Type B pancreatic cell (in vitro differentiated cells): Measurements from ENCODE around the gene LUC7L3. TPM values are rescaled to one million over a fixed set of nuclear protein-coding genes. Genes with fewer than 3 reads are reported as not detected.

ENCODE experiments used
- DNase-seq: peaks from one replicate; pipeline ENCODE4 v3.0.0; 2021; ENCODE audit warnings: mixed read lengths; ENCODE audit not compliant: unreplicated experiment; ENCODE audit errors: extremely low spot score
- H3K27ac Mint-ChIP-seq: 2 replicates; pipeline ENCODE4 v1.8.0; 2021; ENCODE audit warnings: mild to moderate bottlenecking, mixed read lengths
- H3K27me3 Mint-ChIP-seq: 2 replicates; pipeline ENCODE4 v1.8.0; 2021; ENCODE audit warnings: mixed read lengths
- H3K36me3 Mint-ChIP-seq: 2 replicates; pipeline ENCODE4 v1.8.0; 2021; ENCODE audit warnings: mixed read lengths
- H3K4me1 Mint-ChIP-seq: one replicate; pipeline ENCODE4 v1.8.0; 2021; ENCODE audit warnings: mixed read lengths; ENCODE audit not compliant: unreplicated experiment
- H3K4me3 Mint-ChIP-seq: 2 replicates; pipeline ENCODE4 v1.8.0; 2021; ENCODE audit warnings: mild to moderate bottlenecking, mixed read lengths
- H3K9me3 Mint-ChIP-seq: 2 replicates; pipeline ENCODE4 v1.8.0; 2021; ENCODE audit warnings: mixed read lengths
- total RNA-seq: library from RNA; stranded (reverse); gene quantifications from 2 replicates; pipeline ENCODE4 v1.2.1, GENCODE V29; 2021; ENCODE audit warnings: low replicate concordance
- TF ChIP-seq, protein P1 (sequence below): fragments of 200-600 bp; sonication (generic); conservative IDR thresholded peaks from 2 replicates; pipeline ENCODE4 v1.5.0; 2021; ENCODE audit warnings: antibody characterized with exemption, mild to moderate bottlenecking

LUC7L3 gene
- total RNA-seq, 1 donor from 2014 or later: 157 TPM

DNA sequence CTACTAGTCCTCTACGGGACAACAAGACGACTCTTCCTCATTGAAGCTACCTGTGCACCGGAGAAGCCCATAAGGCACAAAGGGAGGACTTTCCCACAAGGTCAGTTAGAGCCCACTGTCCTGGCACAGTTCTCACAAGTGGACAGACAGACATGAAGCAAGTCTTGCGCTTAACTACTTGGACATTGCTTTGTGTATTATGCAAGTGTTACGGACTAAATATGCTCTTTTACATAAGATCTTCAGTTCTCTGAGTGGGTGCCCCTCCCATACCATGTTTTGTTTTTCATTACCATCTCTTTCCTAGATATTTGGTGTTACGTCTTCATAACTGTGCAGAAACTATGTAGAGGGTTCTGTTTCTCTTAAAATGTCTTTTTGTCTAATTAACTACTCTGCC is 29.8 kb downstream of the LUC7L3 start:
- no peaks in the 10 kb centered on the region for H3K9me3 Mint-ChIP-seq
- DNase-seq: no peak
- no peaks in the 10 kb centered on the region for H3K27me3 Mint-ChIP-seq
- TF ChIP-seq, protein P1, sequence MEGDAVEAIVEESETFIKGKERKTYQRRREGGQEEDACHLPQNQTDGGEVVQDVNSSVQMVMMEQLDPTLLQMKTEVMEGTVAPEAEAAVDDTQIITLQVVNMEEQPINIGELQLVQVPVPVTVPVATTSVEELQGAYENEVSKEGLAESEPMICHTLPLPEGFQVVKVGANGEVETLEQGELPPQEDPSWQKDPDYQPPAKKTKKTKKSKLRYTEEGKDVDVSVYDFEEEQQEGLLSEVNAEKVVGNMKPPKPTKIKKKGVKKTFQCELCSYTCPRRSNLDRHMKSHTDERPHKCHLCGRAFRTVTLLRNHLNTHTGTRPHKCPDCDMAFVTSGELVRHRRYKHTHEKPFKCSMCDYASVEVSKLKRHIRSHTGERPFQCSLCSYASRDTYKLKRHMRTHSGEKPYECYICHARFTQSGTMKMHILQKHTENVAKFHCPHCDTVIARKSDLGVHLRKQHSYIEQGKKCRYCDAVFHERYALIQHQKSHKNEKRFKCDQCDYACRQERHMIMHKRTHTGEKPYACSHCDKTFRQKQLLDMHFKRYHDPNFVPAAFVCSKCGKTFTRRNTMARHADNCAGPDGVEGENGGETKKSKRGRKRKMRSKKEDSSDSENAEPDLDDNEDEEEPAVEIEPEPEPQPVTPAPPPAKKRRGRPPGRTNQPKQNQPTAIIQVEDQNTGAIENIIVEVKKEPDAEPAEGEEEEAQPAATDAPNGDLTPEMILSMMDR: no peak
- H3K27ac Mint-ChIP-seq: no peak overlapping the region
- H3K36me3 Mint-ChIP-seq: peaks cover 45% of the 10 kb centered on the region
- no peak overlapping the region for H3K4me3 Mint-ChIP-seq
- no peaks in the 10 kb centered on the region for H3K4me1 Mint-ChIP-seq

DNA sequence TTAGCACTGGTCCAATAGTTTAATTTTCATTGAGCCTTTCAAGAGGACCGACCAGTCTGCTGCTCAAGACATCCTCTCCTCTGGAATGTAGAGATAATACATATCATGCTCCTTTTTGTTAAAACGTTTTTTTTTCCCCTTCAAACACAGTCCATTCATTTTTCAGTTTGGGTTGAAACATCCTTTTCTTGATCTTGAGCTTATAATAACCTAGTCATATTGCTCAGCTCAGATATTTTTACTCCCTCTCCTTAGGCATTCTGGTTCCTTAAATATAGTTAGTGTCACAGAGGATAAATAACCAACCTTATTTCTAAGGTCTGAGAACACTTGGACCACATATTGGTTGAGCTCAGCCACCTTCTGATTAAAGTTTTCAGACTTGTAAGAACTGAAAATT is 35.1 kb downstream of the LUC7L3 start:
- H3K27ac Mint-ChIP-seq: no peak overlapping the region

DNA sequence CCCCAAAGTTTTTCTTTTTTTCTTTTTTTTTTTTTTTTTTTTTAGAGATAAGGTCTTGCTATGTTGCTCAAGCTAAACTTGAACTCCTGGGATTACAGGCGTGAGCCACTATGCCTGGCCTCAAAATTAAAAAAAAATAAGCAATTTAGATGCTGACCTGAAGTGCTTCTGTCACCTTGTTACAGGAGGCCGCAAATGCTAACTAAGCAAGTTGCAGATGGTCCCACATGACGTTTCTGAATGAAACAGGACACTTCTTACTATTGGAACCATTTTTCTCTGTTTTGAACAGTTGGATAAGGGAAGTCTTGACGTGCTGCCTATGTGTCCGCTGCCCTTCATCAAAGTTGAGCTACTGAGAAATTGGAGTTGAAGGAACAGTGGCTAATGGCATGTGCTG is 39.1 kb downstream of the LUC7L3 start:
- no peaks in the 10 kb centered on the region for H3K27me3 Mint-ChIP-seq
- no peak for DNase-seq

More for the DNA sequence above, 35.1 kb downstream of the LUC7L3 start:
- peaks cover 12% of the 10 kb centered on the region for H3K4me1 Mint-ChIP-seq
- H3K4me3 Mint-ChIP-seq: no peak overlapping the region
- DNase-seq: no peak
- H3K36me3 Mint-ChIP-seq: peaks cover 23% of the 10 kb centered on the region
- H3K27me3 Mint-ChIP-seq: no peaks in the 10 kb centered on the region
- TF ChIP-seq, protein P1: no peak
- peaks cover 5% of the 10 kb centered on the region for H3K9me3 Mint-ChIP-seq

DNA sequence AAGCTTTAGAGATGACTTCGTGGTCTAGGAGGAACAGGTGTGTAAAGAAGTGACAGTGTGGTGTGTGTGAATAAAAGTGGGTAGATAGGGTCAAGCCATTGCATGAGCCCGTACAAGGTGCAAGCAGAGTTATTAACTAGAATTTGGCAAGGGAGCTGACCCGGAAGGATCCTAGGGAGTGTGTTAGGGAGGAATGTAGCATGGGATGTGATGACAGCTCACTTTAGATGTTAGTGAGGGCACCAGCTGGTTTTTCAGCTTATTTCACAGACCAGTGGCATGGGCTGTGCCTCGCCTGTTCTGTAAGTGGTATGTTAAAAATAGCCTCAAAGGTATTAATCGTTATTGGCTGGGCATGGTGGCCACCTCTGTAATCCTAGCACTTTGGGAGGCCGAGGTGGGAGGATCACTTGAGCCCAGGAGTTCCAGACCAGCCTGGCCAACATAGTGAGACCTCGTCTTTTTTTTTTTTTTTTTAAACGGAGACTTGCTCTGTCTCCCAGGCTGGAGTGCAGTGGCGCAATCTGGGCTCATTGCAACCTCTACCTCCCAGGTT is 39.7 kb downstream of the LUC7L3 start:
- DNase-seq: no peak
- peak overlapping the region; percentile 5 for H3K4me3 Mint-ChIP-seq
- no peaks in the 10 kb centered on the region for H3K27me3 Mint-ChIP-seq
- H3K9me3 Mint-ChIP-seq: peaks cover 5% of the 10 kb centered on the region
- TF ChIP-seq, protein P1: no peak
- peaks cover 4% of the 10 kb centered on the region for H3K36me3 Mint-ChIP-seq
- peaks cover 23% of the 10 kb centered on the region for H3K4me1 Mint-ChIP-seq
- H3K27ac Mint-ChIP-seq: peak overlapping the region; percentile 20

More for the DNA sequence above, 39.1 kb downstream of the LUC7L3 start:
- Mint-ChIP-seq H3K4me3 (peak overlapping the region; percentile 5), H3K36me3 (peaks cover 9% of the 10 kb centered on the region), H3K27ac (peak overlapping the region; percentile 20), H3K4me1 (peaks cover 22% of the 10 kb centered on the region), H3K9me3 (peaks cover 5% of the 10 kb centered on the region)
- TF ChIP-seq, protein P1: no peak

DNA sequence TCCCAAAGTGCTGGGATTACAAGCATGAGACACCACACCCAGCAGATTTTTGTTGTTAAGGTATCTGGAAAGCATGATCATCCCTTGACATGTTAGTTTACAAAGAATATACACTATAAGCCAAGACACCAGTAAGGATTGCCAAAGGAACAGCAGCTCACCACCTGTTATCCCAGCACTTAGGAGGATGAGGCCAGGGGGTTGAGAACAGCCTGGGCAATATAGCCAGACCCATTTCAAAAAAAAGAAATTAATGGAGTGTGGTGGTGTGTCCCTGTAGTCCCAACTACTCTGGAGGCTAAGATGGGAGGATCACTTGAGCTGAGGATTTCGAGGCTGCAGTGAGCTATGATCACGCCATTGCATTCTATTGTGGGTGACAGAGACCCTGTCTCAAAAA is 42.8 kb downstream of the LUC7L3 start:
- H3K27ac Mint-ChIP-seq: no peak overlapping the region
- peak overlapping the region; percentile 17 for H3K4me3 Mint-ChIP-seq
- H3K36me3 Mint-ChIP-seq: no peaks in the 10 kb centered on the region
- TF ChIP-seq, protein P1: no peak
- no peak for DNase-seq
- peaks cover 38% of the 10 kb centered on the region for H3K4me1 Mint-ChIP-seq
- H3K9me3 Mint-ChIP-seq: peaks cover 5% of the 10 kb centered on the region
- H3K27me3 Mint-ChIP-seq: no peaks in the 10 kb centered on the region
